NOMO-1 (cell line): Measurements from ENCODE around the gene ROGDI.
A peak's percentile ranks its signal among the peaks of the same experiment; 100 is the strongest.
"Not testable (repeated sequence)": the region's sequence is repeated elsewhere in the genome, so short reads cannot be mapped to it uniquely, and the experiment has no call there.

ENCODE experiments used
- DNase-seq, 2 experiments: peaks; one replicate each; lab custom pipeline; 2025; ENCODE audit not compliant: unreplicated experiment in 2 of 2; lab: John Stamatoyannopoulos, UW

ROGDI gene

GRCh38 chr16:4795181-4795827 lies 7.1 kb downstream of the ROGDI start, which contains the start of gene SMIM22:
Gene SMIM22, plus strand, starts transcription at chr16:4795369. Its CDS starts 366 bp downstream, at chr16:4795735.
- DNase-seq: no peak

DNA sequence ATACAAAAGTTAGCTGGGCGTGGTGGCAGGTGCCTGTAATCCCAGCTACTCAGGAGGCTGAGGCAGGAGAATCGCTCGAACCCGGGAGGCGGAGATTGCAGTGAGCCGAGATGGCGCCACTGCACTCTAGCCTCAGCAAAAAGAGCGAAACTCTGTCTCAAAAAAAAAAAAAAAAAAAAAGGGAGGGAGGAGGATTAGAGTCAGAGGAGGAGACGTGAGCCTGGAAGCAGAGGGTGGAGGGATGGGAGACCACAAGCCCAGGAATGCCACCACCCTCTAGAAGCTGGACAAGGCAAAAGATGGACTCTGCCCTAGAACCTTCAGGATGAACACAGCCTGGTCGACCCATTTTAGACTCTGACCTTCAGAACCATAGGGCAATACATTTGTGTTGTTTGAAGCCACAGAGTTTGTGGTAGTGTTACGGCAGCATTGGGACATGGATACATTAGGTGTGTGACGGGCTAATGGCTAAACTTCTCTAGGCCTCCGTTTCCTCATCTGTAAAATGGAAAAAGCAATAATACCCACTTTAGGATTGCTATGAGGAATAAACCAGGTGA lies 9.4 kb downstream of the ROGDI start:
- DNase-seq: no peak

- DNase-seq: peak in 1 of 2 experiments; percentile 10
Observed at GRCh38 chr16:4790871-4791270, 11.6 kb downstream of the ROGDI start.

DNA sequence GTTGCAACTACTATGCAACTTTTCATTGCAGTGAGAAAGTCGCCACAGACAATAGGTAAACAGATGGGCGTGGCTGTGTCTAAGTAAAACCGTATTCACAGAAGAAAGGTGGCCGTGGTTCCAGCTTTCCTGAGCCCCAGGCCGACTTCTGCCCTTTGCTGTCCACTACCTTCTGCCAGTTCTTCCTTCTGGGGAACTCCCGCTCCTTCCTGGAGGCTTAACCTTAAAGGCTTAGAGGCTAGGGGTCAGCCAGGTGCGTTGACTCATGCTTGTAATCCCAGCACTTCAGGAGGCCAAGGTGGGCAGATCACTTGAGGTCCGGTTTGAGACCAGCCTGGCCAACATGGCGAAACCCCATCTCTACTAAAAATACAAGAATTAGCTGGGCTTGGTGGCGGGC lies 12.2 kb downstream of the ROGDI start:
- DNase-seq: no peak

DNA sequence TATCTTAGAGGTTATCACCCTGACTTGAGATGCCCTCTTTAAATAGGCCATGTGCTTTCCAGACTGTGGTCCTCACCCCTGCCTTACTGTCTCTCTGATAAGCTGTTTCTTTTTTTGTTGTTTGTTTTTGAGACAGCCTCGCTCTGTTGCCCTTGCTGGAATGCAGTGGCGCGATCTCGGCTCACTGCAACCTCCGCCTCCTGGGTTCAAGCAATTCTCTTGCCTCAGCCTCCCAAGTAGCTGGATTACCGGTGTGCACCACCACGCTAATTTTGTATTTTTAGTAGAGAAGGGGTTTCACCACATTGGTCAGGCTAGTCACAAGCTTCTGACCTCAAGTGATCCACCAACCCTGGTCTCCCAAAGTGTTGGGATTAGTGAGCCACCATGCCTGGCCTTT lies 13.5 kb downstream of the ROGDI start:
- DNase-seq: no peak

DNA sequence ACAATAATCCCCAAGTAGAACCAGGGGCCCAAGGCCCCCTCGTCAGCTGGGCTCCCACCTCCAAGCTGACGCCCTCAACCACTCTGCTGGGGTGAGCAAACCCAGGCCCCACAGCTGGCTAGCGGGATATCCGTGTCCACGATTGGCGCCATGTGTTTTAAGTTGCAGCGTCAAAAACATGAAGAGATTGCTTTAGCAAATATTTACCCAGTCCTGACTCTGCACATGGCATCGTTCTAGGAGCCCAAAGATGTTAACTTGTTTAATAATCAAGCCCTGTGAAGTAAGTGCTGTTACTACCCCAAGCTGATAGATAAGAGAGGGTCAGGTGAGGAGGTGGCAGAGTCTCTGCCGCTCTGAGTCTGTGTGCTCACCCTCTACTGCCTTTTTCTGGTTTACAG lies 13.9 kb downstream of the ROGDI start:
- no peak for DNase-seq

DNA sequence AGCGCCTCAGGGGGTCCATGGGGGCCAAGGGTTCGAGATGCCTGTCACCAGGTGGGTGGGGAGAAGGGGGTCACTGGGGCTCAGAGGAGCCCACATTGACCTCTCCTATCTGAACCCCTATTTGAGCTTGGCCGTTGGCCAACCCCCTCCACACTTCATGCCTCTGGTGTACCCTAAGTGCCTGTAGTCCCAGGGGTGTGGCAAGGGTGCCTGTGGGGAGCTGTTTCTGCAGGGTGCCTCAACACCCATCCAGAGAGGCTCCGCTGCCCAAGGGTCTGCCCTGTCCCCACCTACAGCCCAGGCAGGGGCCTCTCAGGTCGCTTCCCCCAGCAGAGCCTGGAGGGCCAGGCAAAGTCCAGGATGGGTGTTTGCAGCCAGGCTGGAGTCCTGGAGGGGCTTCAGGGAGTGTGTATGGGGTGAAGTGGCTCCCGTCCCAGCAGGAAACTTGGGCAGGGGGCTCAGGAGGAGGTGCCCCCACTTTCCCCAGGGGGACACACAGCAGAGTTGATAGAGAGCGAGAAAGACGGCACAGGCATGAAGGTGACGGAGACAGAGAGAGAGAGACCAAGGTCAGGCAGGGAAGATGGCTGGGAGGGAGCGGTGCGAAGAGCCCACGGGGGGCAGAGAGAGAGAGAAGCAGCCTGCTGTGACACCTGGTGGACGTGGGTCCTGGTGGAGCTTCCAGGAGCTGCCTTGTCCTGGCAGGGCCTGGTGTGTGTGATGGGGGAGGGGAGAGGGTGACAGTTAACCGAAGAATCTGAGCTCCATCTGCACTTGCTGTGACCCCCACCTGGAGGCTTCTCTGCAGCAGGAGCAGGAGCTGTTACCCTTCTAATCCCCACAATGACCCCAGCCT lies 14.6 kb downstream of the ROGDI start, which contains the start of gene SEPTIN12:
SEPTIN12 (minus strand) TSS at position 719 of the 856 bp plus-strand sequence; CDS start at position 19, 700 bp downstream.
- no peak for DNase-seq

DNA sequence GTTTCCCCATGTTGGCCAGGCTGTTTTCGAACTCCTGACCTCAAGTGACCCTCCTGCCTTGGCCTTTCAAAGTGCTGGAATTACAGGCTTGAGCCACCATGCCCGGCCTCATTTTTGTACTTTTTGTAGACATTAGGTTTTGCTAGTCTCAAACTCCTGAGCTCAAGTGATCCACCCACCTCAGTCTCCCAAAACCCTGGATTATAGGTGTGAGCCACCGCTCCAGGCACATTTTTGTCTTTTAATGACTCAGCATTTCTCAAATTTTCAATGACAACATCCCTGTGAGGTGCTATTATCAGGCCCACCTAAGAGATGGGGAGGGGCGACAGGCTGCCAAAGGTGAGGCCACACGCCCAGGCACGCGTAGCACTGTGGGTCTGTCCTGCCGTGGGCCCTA lies 15.4 kb downstream of the ROGDI start:
- DNase-seq: no peak

GRCh38 chr16:4785758-4786433 lies 16.5 kb downstream of the ROGDI start:
- no peak for DNase-seq

GRCh38 chr16:4784444-4784987 lies 17.9 kb downstream of the ROGDI start:
- DNase-seq: not testable (repeated sequence)

GRCh38 chr16:4783951-4784336 lies 18.5 kb downstream of the ROGDI start:
- no peak for DNase-seq

GRCh38 chr16:4783251-4783950 lies 19.0 kb downstream of the ROGDI start:
- DNase-seq: no peak

DNA sequence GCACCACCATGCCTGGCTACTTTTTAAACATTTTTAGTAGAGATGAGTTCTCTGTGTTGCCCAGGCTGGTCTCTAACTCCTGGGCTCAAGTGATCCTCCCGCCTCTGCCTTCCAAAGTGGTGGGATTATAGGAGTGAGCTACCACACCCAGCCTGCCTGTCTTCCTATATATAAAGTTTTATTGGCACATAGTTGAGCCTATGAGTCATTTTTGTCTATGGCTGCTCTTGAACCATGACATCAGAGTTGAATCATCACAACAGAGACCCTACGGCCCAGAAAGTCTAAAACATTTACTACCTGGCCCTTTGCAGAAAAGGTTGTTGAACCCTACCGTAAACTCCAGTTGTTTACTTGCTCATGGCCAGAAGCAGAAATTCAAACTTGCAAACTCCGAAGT lies 22.2 kb downstream of the ROGDI start:
- DNase-seq: no peak

GRCh38 chr16:4778050-4778392 lies 24.4 kb downstream of the ROGDI start:
- DNase-seq: no peak

DNA sequence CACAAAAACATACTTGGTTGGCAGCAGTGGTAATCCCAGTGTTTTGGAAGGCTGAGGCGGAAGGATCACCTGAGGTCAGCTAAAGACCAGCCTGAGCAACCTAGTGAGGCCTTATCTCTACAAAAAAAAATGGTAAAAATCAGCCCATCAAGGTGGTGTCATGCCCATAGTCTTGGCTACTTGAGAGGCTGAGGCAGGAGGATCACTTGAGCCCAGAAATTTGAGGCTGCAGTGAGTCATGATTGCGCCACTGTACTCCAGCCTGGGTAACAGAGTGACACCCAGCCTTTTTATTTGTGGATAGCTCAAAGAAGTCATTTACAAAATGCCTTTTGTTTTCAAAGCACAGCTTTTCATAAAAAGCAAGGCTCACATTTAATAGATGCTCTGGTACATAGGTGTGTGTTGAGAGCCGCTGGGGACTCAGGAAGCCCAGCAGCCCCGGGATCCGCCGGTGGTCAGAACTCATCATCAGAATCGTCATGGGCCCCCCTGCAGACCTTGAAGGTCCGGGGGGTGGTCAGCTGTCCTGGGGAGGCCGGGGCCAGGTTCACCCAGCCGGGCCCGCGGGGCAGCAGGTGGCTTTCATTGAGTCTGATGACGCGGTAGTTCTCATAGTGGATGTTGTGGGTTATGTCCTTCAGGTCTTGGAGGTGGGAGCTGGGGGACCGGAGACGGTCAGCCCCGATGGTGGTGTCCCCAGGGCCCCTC lies 24.9 kb downstream of the ROGDI start:
- no peak for DNase-seq

- no peak for DNase-seq
Observed at GRCh38 chr16:4776141-4776705, 26.2 kb downstream of the ROGDI start.

DNA sequence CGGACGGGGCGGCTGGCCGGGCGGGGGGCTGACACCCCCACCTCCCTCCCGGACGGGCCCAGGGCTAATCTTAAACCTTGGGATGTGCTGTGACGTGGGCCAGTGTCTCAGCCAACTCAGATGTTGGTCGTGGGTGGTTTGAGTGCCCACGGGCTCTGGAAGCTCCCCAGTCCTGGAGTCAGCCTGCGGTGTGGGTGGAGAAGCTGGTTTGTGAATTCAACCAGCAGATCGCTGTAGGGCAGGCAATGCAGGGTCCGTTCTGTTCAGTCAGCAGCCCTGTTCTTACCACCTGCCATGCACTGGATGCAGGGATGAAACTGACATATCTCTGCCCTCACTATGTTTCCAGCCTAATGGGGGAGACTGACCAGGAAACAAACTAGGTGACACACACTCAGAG lies 27.4 kb downstream of the ROGDI start:
- no peak for DNase-seq

- no peak for DNase-seq
Observed at GRCh38 chr16:4772351-4772750, 30.1 kb downstream of the ROGDI start.

DNA sequence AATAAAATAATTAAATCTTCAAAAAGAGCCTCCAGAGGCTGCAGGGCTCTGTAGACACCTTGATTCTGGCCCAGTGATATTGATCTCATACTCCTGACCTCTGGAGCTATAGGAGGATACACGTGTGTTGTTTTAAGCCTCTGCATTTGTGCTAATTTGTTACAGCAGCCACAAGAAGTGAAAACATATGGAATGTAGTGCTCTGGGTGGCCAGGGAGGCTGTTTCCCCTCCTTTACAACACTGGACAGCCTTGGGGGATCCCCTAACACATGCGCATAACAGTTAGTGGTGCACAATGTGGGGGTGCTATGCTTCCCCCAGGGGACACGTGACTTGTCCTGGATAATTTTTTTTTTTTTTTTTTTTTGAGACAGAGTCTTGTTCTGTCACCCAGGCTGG lies 30.8 kb downstream of the ROGDI start:
- no peak for DNase-seq

- no peak for DNase-seq
Observed at GRCh38 chr16:4769306-4769638, 33.2 kb downstream of the ROGDI start.
